HepG2 (cell line): ENCODE results near the gene FGF21. TPM values are rescaled to one million over a fixed set of nuclear protein-coding genes. Genes with fewer than 3 reads are reported as not detected.

Experiments
- CBX5 ChIP-seq: sonication (generic); formaldehyde crosslinking; IDR thresholded peaks from 2 replicates; pipeline ENCODE4 v1.4.0; 2020; ENCODE audit warnings: missing genetic modification reagents, borderline replicate concordance
- DDIT3 ChIP-seq: sonication (generic); formaldehyde crosslinking; IDR thresholded peaks from 2 replicates; pipeline ENCODE4 v1.4.0; 2020; ENCODE audit warnings: mild to moderate bottlenecking, missing genetic modification reagents
- GMEB1 ChIP-seq: sonication (generic); formaldehyde crosslinking; IDR thresholded peaks from 2 replicates; pipeline ENCODE4 v1.5.1; 2020; ENCODE audit warnings: missing genetic modification reagents, mild to moderate bottlenecking, borderline replicate concordance
- HINFP ChIP-seq: sonication (generic); formaldehyde crosslinking; IDR thresholded peaks from 2 replicates; pipeline ENCODE4 v1.4.0; 2020; ENCODE audit warnings: low read depth, mild to moderate bottlenecking, missing genetic modification reagents
- HNF4A ChIP-seq: sonication (generic); formaldehyde crosslinking; IDR thresholded peaks from 2 replicates; pipeline ENCODE4 v1.4.0; 2020; ENCODE audit warnings: missing genetic modification reagents
- HNF4G ChIP-seq, 2 experiments: sonication (generic) in 1 of 2; formaldehyde crosslinking in 1 of 2; IDR thresholded peaks; 2 replicates each; pipeline versions ENCODE4 v1.4.0 to v1.6.1; 2011 to 2020; ENCODE audit warnings: borderline replicate concordance in 2 of 2, low read depth in 2 of 2, mild to moderate bottlenecking in 2 of 2, low read length in 1 of 2, missing genetic modification reagents in 1 of 2, moderate library complexity in 1 of 2
- HOXD1 ChIP-seq: sonication (generic); formaldehyde crosslinking; IDR thresholded peaks from 2 replicates; pipeline ENCODE4 v1.5.0; 2020; ENCODE audit warnings: missing genetic modification reagents
- MYNN ChIP-seq: sonication (generic); formaldehyde crosslinking; IDR thresholded peaks from 2 replicates; pipeline ENCODE4 v1.4.0; 2020; ENCODE audit warnings: mild to moderate bottlenecking, low read depth, missing genetic modification reagents
- MZF1 ChIP-seq: sonication (generic); formaldehyde crosslinking; IDR thresholded peaks from 2 replicates; pipeline ENCODE4 v1.8.1; 2023; ENCODE audit warnings: mild to moderate bottlenecking, missing genetic modification reagents, borderline replicate concordance
- NCOA5 ChIP-seq: sonication (generic); formaldehyde crosslinking; IDR thresholded peaks from 2 replicates; pipeline ENCODE4 v1.4.0; 2020; ENCODE audit warnings: missing genetic modification reagents
- PAXIP1 ChIP-seq: sonication (generic); formaldehyde crosslinking; conservative IDR thresholded peaks from 2 replicates; pipeline ENCODE4 v1.4.0; 2020; ENCODE audit warnings: mild to moderate bottlenecking, missing genetic modification reagents, moderate library complexity
- TCF7 ChIP-seq: sonication (generic); IDR thresholded peaks from 2 replicates; pipeline ENCODE4 v1.6.1; 2016; ENCODE audit warnings: antibody characterized with exemption, low read depth
- TRAFD1 ChIP-seq: sonication (generic); formaldehyde crosslinking; IDR thresholded peaks from 2 replicates; pipeline ENCODE4 v1.5.1; 2020; ENCODE audit warnings: missing genetic modification reagents, mild to moderate bottlenecking, borderline replicate concordance
- XRCC5 ChIP-seq: fragments of 200-400 bp; formaldehyde crosslinking; optimal IDR thresholded peaks from 2 replicates; pipeline ENCODE3; 2017; ENCODE audit warnings: mild to moderate bottlenecking, low read length
- YY1 ChIP-seq: IDR thresholded peaks from 2 replicates; pipeline ENCODE4 v1.6.1; 2011; ENCODE audit warnings: low read length, low read depth, moderate library complexity, mild to moderate bottlenecking; ENCODE audit not compliant: insufficient read depth, insufficient replicate concordance
- ZMYM4 ChIP-seq: sonication (generic); formaldehyde crosslinking; IDR thresholded peaks from 2 replicates; pipeline ENCODE4 v1.8.1; 2023; ENCODE audit warnings: mild to moderate bottlenecking, missing genetic modification reagents
- ZNF101 ChIP-seq: sonication (generic); formaldehyde crosslinking; IDR thresholded peaks from 2 replicates; pipeline ENCODE4 v1.4.0; 2020; ENCODE audit warnings: mild to moderate bottlenecking, low read depth, missing genetic modification reagents, borderline replicate concordance
- ZNF264 ChIP-seq: sonication (generic); formaldehyde crosslinking; IDR thresholded peaks from 2 replicates; pipeline ENCODE4 v1.4.0; 2020; ENCODE audit warnings: missing genetic modification reagents
- ZNF615 ChIP-seq: sonication (generic); formaldehyde crosslinking; IDR thresholded peaks from 2 replicates; pipeline ENCODE4 v1.5.0; 2020; ENCODE audit warnings: mild to moderate bottlenecking, missing genetic modification reagents, borderline replicate concordance
- ZNF703 ChIP-seq: sonication (generic); formaldehyde crosslinking; IDR thresholded peaks from 2 replicates; pipeline ENCODE4 v1.5.1; 2020; ENCODE audit warnings: missing genetic modification reagents, mild to moderate bottlenecking, moderate library complexity, borderline replicate concordance
- ZSCAN22 ChIP-seq: sonication (generic); formaldehyde crosslinking; IDR thresholded peaks from 2 replicates; pipeline ENCODE4 v1.4.0; 2020; ENCODE audit warnings: mild to moderate bottlenecking, missing genetic modification reagents
- polyA plus RNA-seq, 8 experiments: library from polyadenylated mRNA; depleted of rRNA in 3 of 8; stranded (reverse) in 7 of 8; unstranded in 1 of 8; fragments of >200 nt; fragmentation: Illumina TruSeq in 4 of 8; extraction: Trizol in 4 of 8; gene quantifications; 2 replicates each; pipeline versions ENCODE4 v1.2.1 to v1.2.3, GENCODE V29; 2011 to 2016; ENCODE audit warnings: low read depth in 4 of 8, missing spikeins in 1 of 8, mixed read lengths in 1 of 8; ENCODE audit not compliant: insufficient read depth in 1 of 8
- total RNA-seq, 5 experiments: library from RNA; depleted of rRNA; stranded (reverse); fragments of >200 nt; fragmentation: Illumina TruSeq; extraction: Trizol; gene quantifications; 2 replicates each; pipeline ENCODE4 v1.2.3, GENCODE V29; 2016; ENCODE audit warnings: low read depth in 1 of 5

The FGF21 gene
- total and polyA plus RNA-seq, 2 of the 13 experiments (the other 11 are each of a cell fraction or from before 2014, with no cell fraction given), result 0.17 TPM; not detected in 1

- TF ChIP-seq ZNF703 (no peak), GMEB1 (CRISPR knock-in tag) (peak; percentile 49; the same call in 1 of the 2 replicates), HNF4G (IDR thresholded peaks at IDR 0.05; ENCODE audit: borderline replicate concordance, low read depth, low read length) (peak; percentile 38; the same call in 1 of the 2 replicates), HNF4G (CRISPR knock-in tag; IDR thresholded peaks at IDR 0.05; ENCODE audit: borderline replicate concordance, low read depth) (no peak), MYNN (CRISPR knock-in tag) (no peak), HNF4A (CRISPR knock-in tag) (peak; percentile 84), HINFP (CRISPR knock-in tag) (no peak), YY1 (peak; percentile 35), ZNF101 (CRISPR knock-in tag) (no peak), CBX5 (peak; percentile 36; the same call in 1 of the 2 replicates), ZNF615 (CRISPR knock-in tag) (no peak), XRCC5 (no peak), DDIT3 (CRISPR knock-in tag) (no peak), TRAFD1 (CRISPR knock-in tag) (no peak), MZF1 (CRISPR knock-in tag) (no peak), ZSCAN22 (CRISPR knock-in tag) (no peak), ZNF264 (CRISPR knock-in tag) (no peak; the same call in 1 of the 2 replicates), PAXIP1 (CRISPR knock-in tag) (peak; percentile 91), NCOA5 (CRISPR knock-in tag) (no peak), ZMYM4 (CRISPR knock-in tag) (no peak), TCF7 (no peak), HOXD1 (no peak)
Observed at GRCh38 chr19:48718711-48719231, 36.6 kb upstream of the FGF21 start (continued).
